ENCODE results near the gene EIF1B.

GRCh38 chr3:40329071-40329470, 19.6 kb downstream of the EIF1B start:
- TF ChIP-seq CTCF (IDR thresholded peaks at IDR 0.05), result no peak
- no peak for TF ChIP-seq POLR2A (IDR thresholded peaks at IDR 0.05)
